Measurements from ENCODE around the gene ZNF774.

The ZNF774 gene

DNA sequence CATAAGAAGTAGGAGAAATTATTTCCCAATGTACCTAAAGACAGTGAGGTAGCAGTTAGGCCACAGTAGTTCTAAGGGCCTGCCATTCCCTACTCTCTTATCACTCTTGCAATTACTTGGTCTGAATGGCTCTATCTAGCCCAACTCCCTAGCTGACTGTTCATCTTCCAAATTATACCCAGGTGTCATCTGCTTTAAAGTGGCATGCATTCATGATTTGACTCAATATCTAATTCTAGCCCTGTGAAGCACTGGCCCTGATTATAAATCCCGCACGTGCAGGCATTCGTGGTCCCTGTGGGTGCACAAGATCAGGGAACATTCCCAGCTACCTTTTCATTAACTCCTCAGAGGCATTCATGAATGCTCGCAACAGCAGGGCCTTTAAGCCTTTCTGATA is 43.1 kb upstream of the ZNF774 start:
- no peak for TF ChIP-seq POLR2AphosphoS5 (IDR thresholded peaks at IDR 0.05; ENCODE audit: low read depth, low read length)
- TF ChIP-seq, protein P1, sequence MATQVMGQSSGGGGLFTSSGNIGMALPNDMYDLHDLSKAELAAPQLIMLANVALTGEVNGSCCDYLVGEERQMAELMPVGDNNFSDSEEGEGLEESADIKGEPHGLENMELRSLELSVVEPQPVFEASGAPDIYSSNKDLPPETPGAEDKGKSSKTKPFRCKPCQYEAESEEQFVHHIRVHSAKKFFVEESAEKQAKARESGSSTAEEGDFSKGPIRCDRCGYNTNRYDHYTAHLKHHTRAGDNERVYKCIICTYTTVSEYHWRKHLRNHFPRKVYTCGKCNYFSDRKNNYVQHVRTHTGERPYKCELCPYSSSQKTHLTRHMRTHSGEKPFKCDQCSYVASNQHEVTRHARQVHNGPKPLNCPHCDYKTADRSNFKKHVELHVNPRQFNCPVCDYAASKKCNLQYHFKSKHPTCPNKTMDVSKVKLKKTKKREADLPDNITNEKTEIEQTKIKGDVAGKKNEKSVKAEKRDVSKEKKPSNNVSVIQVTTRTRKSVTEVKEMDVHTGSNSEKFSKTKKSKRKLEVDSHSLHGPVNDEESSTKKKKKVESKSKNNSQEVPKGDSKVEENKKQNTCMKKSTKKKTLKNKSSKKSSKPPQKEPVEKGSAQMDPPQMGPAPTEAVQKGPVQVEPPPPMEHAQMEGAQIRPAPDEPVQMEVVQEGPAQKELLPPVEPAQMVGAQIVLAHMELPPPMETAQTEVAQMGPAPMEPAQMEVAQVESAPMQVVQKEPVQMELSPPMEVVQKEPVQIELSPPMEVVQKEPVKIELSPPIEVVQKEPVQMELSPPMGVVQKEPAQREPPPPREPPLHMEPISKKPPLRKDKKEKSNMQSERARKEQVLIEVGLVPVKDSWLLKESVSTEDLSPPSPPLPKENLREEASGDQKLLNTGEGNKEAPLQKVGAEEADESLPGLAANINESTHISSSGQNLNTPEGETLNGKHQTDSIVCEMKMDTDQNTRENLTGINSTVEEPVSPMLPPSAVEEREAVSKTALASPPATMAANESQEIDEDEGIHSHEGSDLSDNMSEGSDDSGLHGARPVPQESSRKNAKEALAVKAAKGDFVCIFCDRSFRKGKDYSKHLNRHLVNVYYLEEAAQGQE (IDR thresholded peaks at IDR 0.05; ENCODE audit: insufficient read depth in 1 of 2, low read depth in 2 of 2, low read length in 2 of 2) = no peak
- no peak for TF ChIP-seq TAF1 (IDR thresholded peaks at IDR 0.05; ENCODE audit: borderline replicate concordance, insufficient read depth, low read length)
- no peak for TF ChIP-seq FOXP2 (optimal IDR thresholded peaks at IDR 0.05; ENCODE audit: borderline replicate concordance, extremely low read depth, extremely low read length, insufficient read depth)
- TF ChIP-seq SIN3A (IDR thresholded peaks at IDR 0.05; ENCODE audit: borderline replicate concordance, insufficient read depth, low read length) = no peak

- TF ChIP-seq POLR2AphosphoS5 (IDR thresholded peaks at IDR 0.05; ENCODE audit: low read depth, low read length) = no peak
- TF ChIP-seq SIN3A (IDR thresholded peaks at IDR 0.05; ENCODE audit: borderline replicate concordance, insufficient read depth, low read length) = no peak
- TF ChIP-seq, protein P1 (IDR thresholded peaks at IDR 0.05; ENCODE audit: insufficient read depth in 1 of 2, low read depth in 2 of 2, low read length in 2 of 2) = no peak
- no peak for TF ChIP-seq FOXP2 (optimal IDR thresholded peaks at IDR 0.05; ENCODE audit: borderline replicate concordance, extremely low read depth, extremely low read length, insufficient read depth)
- TF ChIP-seq TAF1 (IDR thresholded peaks at IDR 0.05; ENCODE audit: borderline replicate concordance, insufficient read depth, low read length) = no peak
Observed at GRCh38 chr15:90315278-90315982, 36.7 kb upstream of the ZNF774 start.

DNA sequence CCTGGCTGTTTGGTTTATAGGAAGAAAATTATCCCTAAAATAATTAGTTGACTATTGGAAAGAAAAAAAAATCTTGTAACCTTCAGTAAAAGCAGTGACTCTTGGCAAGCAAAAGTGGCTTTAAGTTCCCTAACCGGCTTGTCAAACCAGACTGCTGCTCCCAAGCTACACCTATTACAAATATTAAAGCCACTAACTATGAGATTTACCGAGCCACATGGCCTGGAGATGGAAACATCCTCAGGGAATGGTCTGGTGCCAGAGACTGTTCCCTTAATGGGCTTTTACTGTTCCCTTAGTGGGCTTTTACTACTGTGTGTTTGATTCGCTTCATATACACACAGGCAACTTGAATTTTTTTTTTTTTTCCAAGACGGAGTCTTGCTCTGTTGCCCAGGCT is 35.9 kb upstream of the ZNF774 start:
- TF ChIP-seq POLR2AphosphoS5 (IDR thresholded peaks at IDR 0.05; ENCODE audit: low read depth, low read length) (no peak), SIN3A (IDR thresholded peaks at IDR 0.05; ENCODE audit: borderline replicate concordance, insufficient read depth, low read length) (no peak), TAF1 (IDR thresholded peaks at IDR 0.05; ENCODE audit: borderline replicate concordance, insufficient read depth, low read length) (no peak), FOXP2 (optimal IDR thresholded peaks at IDR 0.05; ENCODE audit: borderline replicate concordance, extremely low read depth, extremely low read length, insufficient read depth) (no peak)
- TF ChIP-seq, protein P1 (IDR thresholded peaks at IDR 0.05; ENCODE audit: insufficient read depth in 1 of 2, low read depth in 2 of 2, low read length in 2 of 2) = no peak

GRCh38 chr15:90318591-90318990 is 33.5 kb upstream of the ZNF774 start:
- TF ChIP-seq FOXP2 (optimal IDR thresholded peaks at IDR 0.05; ENCODE audit: borderline replicate concordance, extremely low read depth, extremely low read length, insufficient read depth) = no peak

DNA sequence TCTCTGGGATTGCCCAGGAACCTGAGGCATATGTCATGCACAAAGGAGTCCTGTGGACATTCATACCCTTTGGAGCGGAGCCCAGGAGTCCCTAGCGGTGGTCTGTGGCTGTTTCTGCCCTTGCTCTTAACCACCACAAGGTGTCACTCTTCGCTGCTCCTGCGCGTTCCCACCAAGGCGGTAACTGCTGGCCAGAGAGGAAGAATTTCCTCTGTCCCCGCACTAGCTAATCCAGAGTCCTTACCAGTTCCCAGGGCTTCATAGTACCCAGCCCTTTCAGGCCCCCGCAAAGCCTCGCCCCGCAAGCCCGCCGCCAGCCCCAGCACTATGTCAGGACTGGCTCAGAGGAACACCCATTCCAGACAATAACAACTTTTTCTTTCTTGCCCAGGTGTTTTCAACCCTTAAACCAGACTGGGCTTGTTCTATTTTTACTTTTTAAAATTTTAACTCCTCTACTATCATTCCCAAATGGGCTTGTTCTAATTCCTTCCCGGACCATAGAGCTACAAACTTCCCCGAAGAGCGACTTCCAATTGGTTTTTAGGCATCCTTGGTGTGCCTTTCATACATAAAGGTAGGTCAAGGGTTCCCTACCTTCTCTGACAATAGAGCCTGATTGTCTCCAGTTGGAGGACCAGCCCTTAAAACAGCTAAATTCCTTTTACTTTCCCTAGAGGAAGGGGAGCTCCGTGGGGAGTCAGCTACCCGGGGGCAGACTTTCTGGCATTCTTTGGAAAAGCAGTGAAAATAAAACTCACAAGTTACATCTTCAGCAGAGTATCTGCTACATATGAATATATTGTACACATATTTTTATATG is 31.8 kb upstream of the ZNF774 start:
- TF ChIP-seq, protein P1 (IDR thresholded peaks at IDR 0.05; ENCODE audit: insufficient read depth in 1 of 2, low read depth in 2 of 2, low read length in 2 of 2) = 0 out of 4 replicates have a peak, but pooled peaks of 1 of the 2 experiments have one; percentile 43
- peak; percentile 88 for TF ChIP-seq FOXP2 (optimal IDR thresholded peaks at IDR 0.05; ENCODE audit: borderline replicate concordance, extremely low read depth, extremely low read length, insufficient read depth)
- TF ChIP-seq TAF1 (IDR thresholded peaks at IDR 0.05; ENCODE audit: borderline replicate concordance, insufficient read depth, low read length) = no peak
- no peak for TF ChIP-seq POLR2AphosphoS5 (IDR thresholded peaks at IDR 0.05; ENCODE audit: low read depth, low read length)
- TF ChIP-seq SIN3A (IDR thresholded peaks at IDR 0.05; ENCODE audit: borderline replicate concordance, insufficient read depth, low read length) = no peak

All from PFSK-1 (cell line).